ENCODE results near the gene ARGLU1. TPM values are rescaled to one million over a fixed set of nuclear protein-coding genes. Genes with fewer than 3 reads are reported as not detected.

Gene ARGLU1
- total RNA-seq, 1 donor from 2014 or later: 112 TPM

- ATAC-seq (ENCODE audit: low read depth) (no peak), DNase-seq (no peak)
- Mint-ChIP-seq H3K9me3 (no peaks in the 10 kb centered on the region), H3K4me1 (no peaks in the 10 kb centered on the region), H3K27ac (no peak overlapping the region), H3K4me3 (no peak overlapping the region), H3K36me3 (ENCODE audit: low read depth) (no peaks in the 10 kb centered on the region), H3K27me3 (peaks cover 1% of the 10 kb centered on the region)
- ChIA-PET POLR2A (no interaction called here), CTCF (no interaction called here)
- intact Hi-C loops (cut with micrococcal nuclease): no loop called here
- TF ChIP-seq CTCF (IDR thresholded peaks at IDR 0.05): no peak
Observed at GRCh38 chr13:106596275-106596937, 28.5 kb upstream of the ARGLU1 start.

GRCh38 chr13:106595625-106596024 is 27.7 kb upstream of the ARGLU1 start:
- H3K27me3 Mint-ChIP-seq: peaks cover 1% of the 10 kb centered on the region
- CTCF ChIA-PET: no interaction called here
- H3K4me1 Mint-ChIP-seq: no peaks in the 10 kb centered on the region
- POLR2A ChIA-PET: no interaction called here
- no peak for TF ChIP-seq CTCF (IDR thresholded peaks at IDR 0.05)
- no peak for DNase-seq
- no peak for ATAC-seq (ENCODE audit: low read depth)
- no peak overlapping the region for H3K4me3 Mint-ChIP-seq
- H3K27ac Mint-ChIP-seq: no peak overlapping the region
- intact Hi-C loops (cut with micrococcal nuclease): no loop called here
- no peaks in the 10 kb centered on the region for H3K36me3 Mint-ChIP-seq (ENCODE audit: low read depth)
- H3K9me3 Mint-ChIP-seq: no peaks in the 10 kb centered on the region

- Mint-ChIP-seq H3K27me3 (peaks cover 1% of the 10 kb centered on the region), H3K36me3 (ENCODE audit: low read depth) (no peaks in the 10 kb centered on the region), H3K4me3 (no peak overlapping the region), H3K9me3 (no peaks in the 10 kb centered on the region), H3K27ac (no peak overlapping the region), H3K4me1 (no peaks in the 10 kb centered on the region)
- intact Hi-C loops (cut with micrococcal nuclease): no loop called here
- POLR2A ChIA-PET: no interaction called here
- CTCF ChIA-PET: no interaction called here
- TF ChIP-seq CTCF (IDR thresholded peaks at IDR 0.05): no peak
- ATAC-seq (ENCODE audit: low read depth) (no peak), DNase-seq (no peak)
Observed at GRCh38 chr13:106594980-106595379, 27.0 kb upstream of the ARGLU1 start.

GRCh38 chr13:106593132-106593531 is 25.2 kb upstream of the ARGLU1 start:
- Mint-ChIP-seq H3K27ac (no peak overlapping the region), H3K36me3 (ENCODE audit: low read depth) (no peaks in the 10 kb centered on the region), H3K27me3 (peaks cover 1% of the 10 kb centered on the region), H3K4me3 (no peak overlapping the region), H3K4me1 (no peaks in the 10 kb centered on the region), H3K9me3 (no peaks in the 10 kb centered on the region)
- no peak for ATAC-seq (ENCODE audit: low read depth)
- intact Hi-C loops (cut with micrococcal nuclease): no loop called here
- DNase-seq: no peak
- ChIA-PET CTCF (no interaction called here), POLR2A (no interaction called here)
- TF ChIP-seq CTCF (IDR thresholded peaks at IDR 0.05): no peak

- DNase-seq (no peak), ATAC-seq (ENCODE audit: low read depth) (no peak)
- Mint-ChIP-seq H3K27ac (no peak overlapping the region), H3K4me1 (no peaks in the 10 kb centered on the region), H3K4me3 (no peak overlapping the region), H3K27me3 (peaks cover 1% of the 10 kb centered on the region), H3K36me3 (ENCODE audit: low read depth) (no peaks in the 10 kb centered on the region), H3K9me3 (peaks cover 5% of the 10 kb centered on the region)
- intact Hi-C loops (cut with micrococcal nuclease): no loop called here
- ChIA-PET CTCF (no interaction called here), POLR2A (no interaction called here)
- TF ChIP-seq CTCF (IDR thresholded peaks at IDR 0.05): no peak
Observed at GRCh38 chr13:106591299-106591698, 23.4 kb upstream of the ARGLU1 start.

Data from activated B cell treated with CpG ODN at 0.5 μM for 24 hours (primary cell).